Osteocyte (in vitro differentiated cells): ENCODE results near the gene PAPSS1. TPM values are rescaled to one million over a fixed set of nuclear protein-coding genes. Genes with fewer than 3 reads are reported as not detected.

Experiments
- DNase-seq: peaks from one replicate; pipeline ENCODE4 v3.0.0; 2021; ENCODE audit warnings: mixed read lengths; ENCODE audit not compliant: unreplicated experiment; ENCODE audit errors: extremely low spot score
- H3K27ac Mint-ChIP-seq: one replicate; pipeline ENCODE4 v1.8.0; 2021; ENCODE audit warnings: mild to moderate bottlenecking, mixed read lengths; ENCODE audit not compliant: unreplicated experiment
- H3K27me3 Mint-ChIP-seq: one replicate; pipeline ENCODE4 v1.8.0; 2021; ENCODE audit warnings: mixed read lengths; ENCODE audit not compliant: unreplicated experiment
- H3K36me3 Mint-ChIP-seq: one replicate; pipeline ENCODE4 v1.8.0; 2021; ENCODE audit warnings: mixed read lengths; ENCODE audit not compliant: unreplicated experiment
- H3K4me1 Mint-ChIP-seq: one replicate; pipeline ENCODE4 v1.8.0; 2021; ENCODE audit warnings: mixed read lengths; ENCODE audit not compliant: unreplicated experiment
- H3K4me3 Mint-ChIP-seq: one replicate; pipeline ENCODE4 v1.8.0; 2021; ENCODE audit warnings: mild to moderate bottlenecking, moderate library complexity, mixed read lengths; ENCODE audit not compliant: unreplicated experiment
- H3K9me3 Mint-ChIP-seq: one replicate; pipeline ENCODE4 v1.8.0; 2021; ENCODE audit warnings: mixed read lengths; ENCODE audit not compliant: unreplicated experiment
- CTCF ChIP-seq: fragments of 200-600 bp; sonication (generic); IDR thresholded peaks from 2 replicates; pipeline ENCODE4 v1.5.0; 2021; ENCODE audit warnings: antibody characterized with exemption, mild to moderate bottlenecking, moderate library complexity
- total RNA-seq: library from RNA; stranded (reverse); gene quantifications from 2 replicates; pipeline ENCODE4 v1.2.1, GENCODE V29; 2021

The PAPSS1 gene
- total RNA-seq, 1 donor from 2014 or later = 82.6 TPM

- Mint-ChIP-seq H3K27me3 (no peaks in the 10 kb centered on the region), H3K4me1 (peaks cover 1% of the 10 kb centered on the region), H3K4me3 (no peak overlapping the region), H3K36me3 (peaks cover 2% of the 10 kb centered on the region), H3K9me3 (peaks cover 34% of the 10 kb centered on the region), H3K27ac (no peak overlapping the region)
- no peak for TF ChIP-seq CTCF
- DNase-seq = no peak
These were observed 130.8 kb downstream of the PAPSS1 start for GRCh38 chr4:107589269-107589668.

- Mint-ChIP-seq H3K36me3 (peaks cover 7% of the 10 kb centered on the region), H3K9me3 (peaks cover 34% of the 10 kb centered on the region), H3K27me3 (no peaks in the 10 kb centered on the region), H3K4me1 (peaks cover 1% of the 10 kb centered on the region), H3K4me3 (no peak overlapping the region), H3K27ac (no peak overlapping the region)
- DNase-seq = no peak
- TF ChIP-seq CTCF = no peak
These were observed 133.7 kb downstream of the PAPSS1 start for GRCh38 chr4:107586371-107586770.

- Mint-ChIP-seq H3K4me1 (peaks cover 18% of the 10 kb centered on the region), H3K27ac (no peak overlapping the region), H3K27me3 (no peaks in the 10 kb centered on the region), H3K36me3 (peaks cover 5% of the 10 kb centered on the region), H3K9me3 (peaks cover 26% of the 10 kb centered on the region), H3K4me3 (no peak overlapping the region)
- no peak for DNase-seq
- no peak for TF ChIP-seq CTCF
These were observed 140.9 kb downstream of the PAPSS1 start for GRCh38 chr4:107579099-107579498.

- peak overlapping the region; percentile 44 for H3K4me3 Mint-ChIP-seq
- H3K27me3 Mint-ChIP-seq = no peaks in the 10 kb centered on the region
- no peak for TF ChIP-seq CTCF
- H3K4me1 Mint-ChIP-seq = peaks cover 21% of the 10 kb centered on the region
- peak overlapping the region; percentile 54 for H3K27ac Mint-ChIP-seq
- H3K36me3 Mint-ChIP-seq = peaks cover 5% of the 10 kb centered on the region
- peaks cover 21% of the 10 kb centered on the region for H3K9me3 Mint-ChIP-seq
- DNase-seq = no peak
These were observed 141.7 kb downstream of the PAPSS1 start for GRCh38 chr4:107578321-107578720.

- peaks cover 27% of the 10 kb centered on the region for H3K4me1 Mint-ChIP-seq
- DNase-seq = no peak
- H3K27ac Mint-ChIP-seq = peak overlapping the region; percentile 54
- TF ChIP-seq CTCF = no peak
- H3K27me3 Mint-ChIP-seq = no peaks in the 10 kb centered on the region
- peaks cover 5% of the 10 kb centered on the region for H3K36me3 Mint-ChIP-seq
- H3K9me3 Mint-ChIP-seq = peaks cover 21% of the 10 kb centered on the region
- no peak overlapping the region for H3K4me3 Mint-ChIP-seq
These were observed 142.3 kb downstream of the PAPSS1 start for GRCh38 chr4:107577743-107578142.
